ENCODE measurements around the gene SULF2. TPM values are rescaled to one million over a fixed set of nuclear protein-coding genes. Genes with fewer than 3 reads are reported as not detected.
"Not testable (repeated sequence)": the region's sequence is repeated elsewhere in the genome, so short reads cannot be mapped to it uniquely, and the experiment has no call there.

Gene SULF2
- total RNA-seq (2014; rRNA removed; shearing (Covaris generic)), result 1.9 TPM in 2 replicates
- 3.6 and 5.7 TPM in 2 replicates for polyA plus RNA-seq (2015; cell fraction: cytosol; rRNA removed)
- 0.97 and 3.3 TPM in 2 replicates for polyA plus RNA-seq (2015; cell fraction: nucleus; rRNA removed)

- in situ Hi-C loops (cut with HindIII; ENCODE audit: low pct_unique_long_range_greater_than_20kb, low sequenced_read_pairs), result no loop called here
These were observed at the start of gene SULF2 for GRCh38 chr20:47785311-47785853. TSS of gene SULF2 (minus strand) at chr20:47785481. CDS start at chr20:47757363, 28,118 bp downstream.

GRCh38 chr20:47831675-47832074 lies 46.4 kb upstream of the SULF2 start:
- in situ Hi-C loops (cut with HindIII; ENCODE audit: low pct_unique_long_range_greater_than_20kb, low sequenced_read_pairs); DNase-seq (ENCODE audit: low read depth, low spot score): not testable (repeated sequence)

More at GRCh38 chr20:47785311-47785853, at the start of gene SULF2:
- no peak for DNase-seq (ENCODE audit: low read depth, low spot score)

DNA sequence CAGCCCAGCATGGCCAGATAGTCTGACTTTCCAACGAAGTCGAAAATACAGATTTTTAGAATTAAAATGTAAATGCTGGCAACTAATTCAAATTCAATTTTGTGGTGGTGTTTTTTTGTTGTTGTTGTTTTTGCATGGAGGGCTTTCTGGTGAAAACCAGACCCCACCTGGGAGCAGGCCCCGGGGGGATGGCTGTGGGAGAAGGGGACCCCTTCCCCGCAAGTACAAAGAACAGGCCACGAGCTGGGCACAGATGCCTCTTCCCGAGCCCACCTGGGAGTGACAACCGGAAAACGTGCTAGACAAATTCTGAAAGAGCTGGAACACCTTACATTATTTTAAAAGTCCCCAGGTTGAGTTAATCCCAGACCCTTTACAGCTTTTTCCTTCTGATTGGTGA lies 41.4 kb upstream of the SULF2 start:
- DNase-seq (ENCODE audit: low read depth, low spot score); in situ Hi-C loops (cut with HindIII; ENCODE audit: low pct_unique_long_range_greater_than_20kb, low sequenced_read_pairs): not testable (repeated sequence)

DNA sequence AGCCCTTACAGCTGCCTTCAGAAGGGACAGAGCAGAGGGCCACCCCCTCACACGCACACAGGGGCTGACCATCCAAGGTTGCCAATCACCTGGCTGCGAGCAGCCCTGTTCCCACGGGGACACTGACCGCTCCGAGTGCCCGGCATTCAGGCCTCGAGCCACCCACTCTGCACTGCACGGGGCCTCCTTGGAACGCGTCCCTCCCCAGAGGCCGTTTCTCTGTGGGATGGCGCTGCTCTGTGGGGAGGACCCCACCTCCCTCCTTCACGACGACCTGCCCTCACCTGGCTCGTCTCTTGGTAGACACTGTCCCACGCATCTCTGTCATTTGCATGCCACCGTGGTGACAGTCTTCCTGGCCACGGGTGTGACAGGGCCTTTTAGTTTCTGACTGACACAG lies 40.7 kb upstream of the SULF2 start:
- in situ Hi-C loops (cut with HindIII; ENCODE audit: low pct_unique_long_range_greater_than_20kb, low sequenced_read_pairs); DNase-seq (ENCODE audit: low read depth, low spot score): not testable (repeated sequence)

DNA sequence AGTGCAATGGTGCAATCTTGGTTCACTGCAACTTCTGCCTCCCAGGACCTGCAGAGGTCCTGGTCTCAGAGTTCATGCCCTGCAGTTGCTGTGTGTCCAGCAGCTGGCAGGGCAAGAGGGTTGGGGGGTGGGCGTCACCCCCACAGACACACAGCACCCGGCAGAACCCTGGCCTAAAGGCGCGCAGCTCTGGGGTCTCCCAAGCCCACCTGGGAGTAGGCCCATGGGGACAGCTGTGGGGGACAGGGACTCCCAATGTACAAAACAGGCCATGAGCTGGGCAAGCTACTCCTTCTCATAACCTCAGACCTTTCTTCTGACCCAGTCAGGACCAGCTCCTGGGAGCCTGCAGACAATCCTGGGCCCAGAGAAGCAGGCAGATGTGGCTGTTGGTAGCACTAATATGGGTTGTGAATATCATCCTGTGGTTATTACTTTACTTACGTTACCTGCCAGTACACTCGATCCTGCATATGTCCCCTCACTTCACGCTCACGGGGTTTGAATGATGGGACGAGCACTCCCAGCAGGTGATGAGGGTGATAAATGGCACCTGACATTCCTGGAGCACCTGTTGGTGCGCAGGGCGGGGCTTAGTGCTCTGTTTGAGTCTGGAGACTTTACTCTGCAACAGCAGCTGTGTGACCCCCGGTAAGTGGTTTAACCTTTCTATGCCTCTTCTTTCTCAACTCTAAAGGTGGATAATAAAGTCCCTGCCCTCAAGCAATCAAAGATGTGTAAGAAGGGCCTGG lies 39.9 kb upstream of the SULF2 start:
- in situ Hi-C loops (cut with HindIII; ENCODE audit: low pct_unique_long_range_greater_than_20kb, low sequenced_read_pairs), result no loop called here
- DNase-seq (ENCODE audit: low read depth, low spot score), result no peak

- DNase-seq (ENCODE audit: low read depth, low spot score); in situ Hi-C loops (cut with HindIII; ENCODE audit: low pct_unique_long_range_greater_than_20kb, low sequenced_read_pairs): not testable (repeated sequence)
These were observed 38.7 kb upstream of the SULF2 start for GRCh38 chr20:47823941-47824340.

DNA sequence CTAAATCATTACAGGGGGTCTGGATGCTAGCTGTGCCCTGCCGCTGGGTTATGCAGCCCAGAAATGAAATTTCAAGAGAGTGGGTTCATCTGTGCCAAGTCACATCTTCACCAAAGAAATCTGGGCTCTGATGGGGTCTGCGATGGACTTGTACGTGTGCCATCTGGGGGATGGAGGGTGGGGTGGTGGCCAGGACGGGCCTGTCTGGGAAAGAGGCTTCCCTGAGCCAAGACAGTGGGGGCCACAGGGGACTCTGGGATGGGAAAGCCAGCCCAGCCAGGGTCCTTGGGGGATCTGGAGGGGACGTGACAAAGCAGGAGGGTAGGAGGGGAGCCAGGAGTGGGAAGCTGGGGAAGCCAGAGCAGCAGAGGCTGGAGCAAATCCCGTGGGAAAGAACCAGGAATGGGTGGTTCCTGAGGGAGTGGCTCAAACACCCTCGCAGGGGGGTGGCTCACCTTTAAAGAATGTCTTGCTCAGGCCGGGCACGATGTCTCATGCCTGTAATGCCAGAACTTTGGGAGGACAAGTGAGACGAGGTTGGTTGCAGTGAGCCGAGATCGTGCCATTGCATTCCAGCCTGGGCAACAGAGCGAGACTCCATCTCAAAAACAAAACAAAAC lies 36.3 kb upstream of the SULF2 start:
- DNase-seq (ENCODE audit: low read depth, low spot score), result no peak
- in situ Hi-C loops (cut with HindIII; ENCODE audit: low pct_unique_long_range_greater_than_20kb, low sequenced_read_pairs), result no loop called here

DNA sequence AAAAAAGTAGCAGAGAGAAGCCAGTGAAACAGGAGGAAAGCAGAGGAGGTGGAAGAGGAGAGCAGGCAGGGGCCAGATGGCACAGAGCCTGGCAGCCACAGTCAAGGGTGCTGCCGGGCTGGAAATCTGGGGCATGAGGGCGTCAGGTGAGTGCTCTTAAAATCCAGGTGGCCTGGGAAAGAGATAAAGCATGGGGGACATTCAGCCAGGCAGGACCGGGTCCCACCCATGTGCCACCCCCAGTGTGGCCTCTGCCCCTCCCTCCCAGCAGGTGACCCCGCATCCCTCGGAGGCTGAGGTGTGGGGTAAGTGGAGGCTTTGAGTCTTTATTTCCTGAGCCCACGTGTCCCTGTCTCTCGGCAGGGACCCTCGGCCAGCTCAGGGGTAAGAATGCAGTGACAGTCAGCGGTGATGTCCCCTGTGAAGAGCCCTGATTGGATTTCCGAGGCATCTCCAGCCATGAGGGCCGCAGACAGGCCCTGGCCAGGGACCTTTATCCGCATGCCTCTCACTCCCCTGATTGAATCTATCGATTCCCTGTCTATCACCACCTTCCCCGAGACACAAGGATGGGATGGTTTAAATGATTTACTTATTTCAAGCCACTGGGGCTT lies 33.8 kb upstream of the SULF2 start:
- in situ Hi-C loops (cut with HindIII; ENCODE audit: low pct_unique_long_range_greater_than_20kb, low sequenced_read_pairs), result no loop called here
- no peak for DNase-seq (ENCODE audit: low read depth, low spot score)

GRCh38 chr20:47818466-47818865 lies 33.2 kb upstream of the SULF2 start:
- DNase-seq (ENCODE audit: low read depth, low spot score), result no peak
- in situ Hi-C loops (cut with HindIII; ENCODE audit: low pct_unique_long_range_greater_than_20kb, low sequenced_read_pairs), result no loop called here

DNA sequence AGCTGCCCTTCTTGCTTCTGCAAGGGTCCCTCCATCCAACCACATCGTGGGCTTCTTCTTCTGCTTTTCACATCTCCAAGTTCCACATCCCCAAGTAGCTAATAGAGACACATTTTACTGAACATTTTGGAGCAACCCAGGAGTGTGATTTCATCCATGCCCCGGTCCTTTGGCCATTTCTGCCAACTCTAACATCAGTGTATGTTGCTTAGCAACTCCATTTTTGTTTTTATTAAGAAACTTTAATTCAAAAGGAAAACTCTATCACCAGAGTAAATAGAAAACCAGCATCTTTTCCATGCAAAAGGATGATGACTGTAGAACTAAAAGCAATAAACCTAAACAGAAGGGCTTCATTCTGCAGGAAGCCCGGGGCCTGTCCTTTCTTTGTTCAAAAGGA lies 32.7 kb upstream of the SULF2 start:
- in situ Hi-C loops (cut with HindIII; ENCODE audit: low pct_unique_long_range_greater_than_20kb, low sequenced_read_pairs), result no loop called here
- DNase-seq (ENCODE audit: low read depth, low spot score), result no peak

DNA sequence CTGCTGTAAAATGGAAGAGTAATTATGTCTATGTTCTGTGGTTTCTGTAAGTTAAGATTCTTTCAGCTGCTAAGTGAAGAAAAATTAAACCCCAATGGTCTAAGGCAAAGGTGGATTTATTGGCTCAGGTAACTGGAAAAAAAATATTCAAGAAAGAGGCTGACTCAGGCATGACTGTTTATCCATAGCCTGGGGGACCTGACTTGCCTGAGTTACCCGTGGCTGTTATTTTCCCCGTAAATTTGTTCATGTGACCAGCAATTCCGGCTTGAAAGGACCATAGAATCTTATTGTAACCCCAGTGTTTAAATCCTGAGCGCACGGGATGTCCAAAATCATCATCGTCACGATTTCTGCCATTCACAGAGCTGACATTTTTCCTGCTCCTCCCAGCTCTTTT lies 32.3 kb upstream of the SULF2 start:
- in situ Hi-C loops (cut with HindIII; ENCODE audit: low pct_unique_long_range_greater_than_20kb, low sequenced_read_pairs), result no loop called here
- no peak for DNase-seq (ENCODE audit: low read depth, low spot score)

DNA sequence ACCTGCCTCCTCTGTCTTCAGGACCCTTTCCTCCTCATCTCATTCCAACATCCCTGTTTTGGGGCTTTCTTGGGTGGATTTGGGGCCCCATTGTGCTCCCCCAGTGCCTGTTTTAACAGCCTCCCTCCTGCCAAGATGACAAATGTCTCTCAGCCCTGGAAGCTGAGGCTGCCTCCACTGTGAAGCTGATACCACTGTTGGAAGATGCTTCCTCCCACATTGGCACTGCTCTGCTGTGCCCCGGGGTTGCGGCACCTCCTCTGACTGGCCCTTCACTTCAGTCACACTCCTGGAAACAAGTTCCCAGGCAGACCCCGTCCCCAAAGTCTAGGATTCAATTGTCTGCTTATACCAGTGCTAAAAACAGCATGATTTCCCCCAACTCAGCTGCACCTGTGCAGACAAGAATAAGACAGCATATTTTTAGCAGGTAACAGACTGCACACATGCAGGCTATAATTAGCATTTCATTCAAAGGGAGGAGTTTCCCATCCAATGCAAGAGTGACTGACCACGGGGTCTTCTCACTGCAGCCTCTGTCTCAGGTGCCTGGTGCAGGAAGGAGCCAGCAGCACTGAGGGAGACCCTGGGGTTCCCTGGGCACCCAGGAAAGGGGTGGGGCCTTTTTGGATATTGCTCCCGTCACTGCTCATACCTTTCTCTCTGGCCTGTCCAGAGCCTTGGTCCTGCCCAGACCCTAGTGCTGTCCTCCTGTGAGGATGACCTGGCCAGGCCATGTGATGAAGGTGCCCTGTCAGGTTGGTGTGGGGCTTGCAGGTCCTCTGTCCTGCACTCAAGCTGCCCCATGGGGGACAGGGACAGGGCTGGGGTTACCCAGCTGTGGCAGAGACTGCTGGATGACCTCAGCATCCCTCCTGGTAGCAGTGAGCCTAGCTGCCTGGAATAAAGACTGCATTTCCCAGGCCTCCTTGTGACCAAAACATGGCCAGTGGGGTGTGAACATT lies 31.5 kb upstream of the SULF2 start:
- in situ Hi-C loops (cut with HindIII; ENCODE audit: low pct_unique_long_range_greater_than_20kb, low sequenced_read_pairs), result no loop called here
- no peak for DNase-seq (ENCODE audit: low read depth, low spot score)

- no peak for DNase-seq (ENCODE audit: low read depth, low spot score)
- in situ Hi-C loops (cut with HindIII; ENCODE audit: low pct_unique_long_range_greater_than_20kb, low sequenced_read_pairs), result no loop called here
These were observed 30.6 kb upstream of the SULF2 start for GRCh38 chr20:47815866-47816265.

- no peak for DNase-seq (ENCODE audit: low read depth, low spot score)
- in situ Hi-C loops (cut with HindIII; ENCODE audit: low pct_unique_long_range_greater_than_20kb, low sequenced_read_pairs), result no loop called here
These were observed 30.1 kb upstream of the SULF2 start for GRCh38 chr20:47815416-47815806.

DNA sequence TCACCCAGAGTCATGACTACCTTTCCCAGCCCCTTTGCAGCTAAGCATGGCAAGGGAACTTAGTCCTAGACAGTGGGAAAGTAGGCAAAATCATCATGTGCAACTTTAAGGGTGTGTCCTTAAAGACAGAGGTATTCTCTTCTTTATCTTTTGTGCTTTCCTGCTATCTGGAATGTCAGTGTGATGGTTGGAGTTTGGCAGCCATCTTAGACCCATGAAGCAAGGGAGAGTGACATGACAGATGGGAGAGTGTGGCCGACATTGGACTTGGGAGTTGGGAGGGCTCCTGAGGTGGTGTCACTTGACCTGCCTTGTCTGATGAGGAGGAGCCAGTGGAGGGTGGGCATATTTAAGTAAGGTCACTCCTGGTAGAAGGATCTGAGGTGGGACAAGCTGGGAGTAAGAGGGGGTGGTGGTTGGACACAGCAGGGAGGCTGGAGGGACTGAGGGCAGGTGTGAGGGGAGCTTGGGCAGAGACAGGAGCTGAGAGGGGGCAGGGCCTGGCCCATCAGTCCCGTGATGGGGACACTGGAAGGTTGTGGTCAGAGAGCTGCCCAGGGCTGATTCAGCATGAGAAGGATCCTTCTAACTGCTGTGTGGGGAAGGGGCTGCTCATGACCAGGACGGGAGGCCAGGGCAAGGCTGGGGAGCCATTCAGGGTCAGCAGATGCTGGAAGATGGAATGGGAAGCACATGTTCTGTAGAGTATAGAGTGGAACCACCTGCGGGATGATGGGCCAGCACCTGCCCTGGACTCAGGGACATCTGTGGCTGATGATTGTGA lies 29.5 kb upstream of the SULF2 start:
- in situ Hi-C loops (cut with HindIII; ENCODE audit: low pct_unique_long_range_greater_than_20kb, low sequenced_read_pairs), result no loop called here
- DNase-seq (ENCODE audit: low read depth, low spot score), result no peak

DNA sequence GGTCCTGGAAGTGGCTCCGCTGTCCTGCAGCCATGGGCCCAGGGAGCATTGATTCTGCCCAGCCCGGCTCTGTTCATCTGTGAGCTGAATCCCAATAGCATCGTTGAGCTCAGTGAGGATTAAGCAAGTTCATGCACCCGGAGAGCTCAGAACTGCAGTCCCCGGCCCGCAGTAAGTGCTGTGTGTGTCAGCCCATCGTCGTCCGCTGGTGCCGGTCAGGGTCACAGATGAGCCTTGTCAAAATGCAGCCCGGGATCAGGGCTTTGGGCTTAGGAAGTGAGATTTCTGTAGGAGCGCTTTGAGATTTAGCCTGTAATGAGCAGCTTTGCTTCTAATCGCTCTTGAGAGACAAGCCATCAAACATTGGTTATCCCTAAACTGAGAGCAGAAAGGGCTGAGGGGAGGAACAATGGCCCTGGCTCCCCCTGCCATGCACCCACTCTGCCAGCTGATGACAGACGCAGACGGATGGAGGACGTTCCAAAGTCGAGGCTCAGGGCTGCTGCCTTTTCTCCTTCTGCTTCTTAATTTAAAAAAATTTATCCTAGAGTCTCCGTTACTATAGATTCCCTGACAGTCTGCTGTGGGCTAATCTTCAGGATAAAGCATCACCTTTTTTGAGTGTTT lies 25.6 kb upstream of the SULF2 start:
- DNase-seq (ENCODE audit: low read depth, low spot score), result no peak
- in situ Hi-C loops (cut with HindIII; ENCODE audit: low pct_unique_long_range_greater_than_20kb, low sequenced_read_pairs), result no loop called here

Data from SK-MEL-5 (cell line).